ENCODE results near the gene BBOF1.
A peak's percentile ranks its signal among the peaks of the same experiment; 100 is the strongest.

Gene BBOF1

GRCh38 chr14:74035556-74035955 is 16.4 kb downstream of the BBOF1 start:
- DNase-seq, result no peak

- peak; percentile 39 for DNase-seq
Measured at GRCh38 chr14:74038020-74038859, 19.1 kb downstream of the BBOF1 start.

- no peak for DNase-seq
Measured at GRCh38 chr14:74042296-74042695, 23.1 kb downstream of the BBOF1 start.

DNA sequence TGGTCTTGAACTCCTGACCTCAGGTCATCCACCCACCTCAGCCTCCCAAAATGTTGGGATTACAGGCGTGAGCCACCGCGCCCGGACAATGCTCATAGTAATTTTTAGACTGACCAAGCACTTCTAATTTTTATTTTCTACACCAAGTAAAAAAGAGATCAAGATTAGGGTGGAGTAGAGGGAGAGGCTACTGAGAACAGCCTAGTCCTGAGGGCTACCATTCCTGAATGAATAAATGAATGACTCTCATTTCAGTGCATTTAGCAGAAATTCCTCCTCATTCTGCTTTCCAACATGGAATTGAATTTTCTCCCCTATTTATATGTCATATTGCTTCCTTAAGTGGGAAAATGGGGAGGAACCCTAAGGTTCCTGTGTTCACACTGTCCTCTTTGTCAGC is 26.4 kb downstream of the BBOF1 start:
- DNase-seq, result no peak

DNA sequence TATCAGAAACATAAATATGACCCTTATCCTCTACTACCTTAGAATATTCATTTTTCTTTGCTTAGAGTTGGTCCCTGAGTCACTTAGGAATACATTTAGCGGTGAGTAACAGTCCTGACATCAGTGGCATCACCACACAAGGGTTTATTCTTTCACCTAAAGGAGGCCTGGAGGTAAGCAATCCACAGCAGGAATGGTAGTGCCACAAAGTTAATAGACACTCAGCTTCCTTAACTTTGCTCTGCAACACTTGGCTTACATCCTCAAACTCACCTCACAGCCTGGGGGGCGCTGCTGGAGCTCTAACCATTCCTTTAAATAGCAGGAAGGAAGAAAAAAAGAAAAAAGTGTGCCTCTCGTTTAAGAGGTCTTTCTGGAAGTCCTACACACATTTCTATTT is 29.1 kb downstream of the BBOF1 start:
- DNase-seq, result no peak

DNA sequence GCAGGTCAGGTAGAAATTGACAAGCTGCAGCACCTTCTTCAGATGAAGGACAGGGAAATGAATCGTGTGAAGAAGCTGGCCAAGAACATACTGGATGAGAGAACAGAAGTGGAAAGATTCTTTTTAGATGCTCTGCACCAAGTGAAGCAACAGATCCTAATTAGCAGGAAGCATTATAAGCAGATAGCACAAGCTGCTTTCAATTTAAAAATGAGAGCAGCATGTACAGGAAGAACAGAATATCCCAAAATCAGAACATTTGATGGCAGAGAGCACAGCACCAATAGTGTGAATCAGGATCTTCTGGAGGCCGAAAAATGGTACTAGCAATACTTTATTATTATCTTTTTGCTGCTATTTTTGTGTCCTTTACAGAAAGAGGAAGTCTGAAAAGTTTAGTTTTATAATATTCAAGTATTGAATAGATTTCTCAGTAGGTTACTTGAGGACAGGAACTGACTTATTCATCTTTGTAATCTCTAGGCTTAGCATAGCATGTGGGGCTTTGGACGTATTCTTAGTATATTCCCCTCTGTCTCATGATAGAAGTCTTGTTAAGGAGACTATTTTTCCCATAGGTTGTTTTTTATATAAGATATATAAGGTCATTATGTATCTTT is 30.8 kb downstream of the BBOF1 start:
- DNase-seq, result no peak

- DNase-seq, result no peak
Measured at GRCh38 chr14:74062809-74063150, 43.6 kb downstream of the BBOF1 start.

GRCh38 chr14:74064426-74064825 is 45.3 kb downstream of the BBOF1 start:
- no peak for DNase-seq

- DNase-seq, result no peak
Measured at GRCh38 chr14:74064883-74065282, 45.7 kb downstream of the BBOF1 start.

- DNase-seq, result no peak
Measured at GRCh38 chr14:74065746-74066575, 46.8 kb downstream of the BBOF1 start.

DNA sequence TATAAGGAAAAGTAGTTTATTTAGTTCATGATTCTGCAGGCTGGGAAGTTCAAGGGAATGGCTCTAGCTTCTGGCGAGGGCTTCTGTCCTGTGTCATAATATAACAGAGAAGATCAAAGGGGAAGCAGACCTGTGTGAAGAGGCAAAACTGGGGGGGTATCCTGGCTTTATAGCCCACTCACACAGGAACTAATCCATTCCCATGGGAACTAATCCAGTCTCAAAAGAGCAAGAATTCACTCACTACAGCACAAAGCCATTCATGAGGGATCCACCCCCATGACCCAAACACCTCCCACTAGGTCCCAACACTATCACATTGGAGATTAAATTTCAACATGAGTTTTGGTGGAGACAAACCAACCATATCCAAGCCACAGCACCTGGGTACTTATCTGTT is 58.3 kb downstream of the BBOF1 start:
- DNase-seq, result no peak

DNA sequence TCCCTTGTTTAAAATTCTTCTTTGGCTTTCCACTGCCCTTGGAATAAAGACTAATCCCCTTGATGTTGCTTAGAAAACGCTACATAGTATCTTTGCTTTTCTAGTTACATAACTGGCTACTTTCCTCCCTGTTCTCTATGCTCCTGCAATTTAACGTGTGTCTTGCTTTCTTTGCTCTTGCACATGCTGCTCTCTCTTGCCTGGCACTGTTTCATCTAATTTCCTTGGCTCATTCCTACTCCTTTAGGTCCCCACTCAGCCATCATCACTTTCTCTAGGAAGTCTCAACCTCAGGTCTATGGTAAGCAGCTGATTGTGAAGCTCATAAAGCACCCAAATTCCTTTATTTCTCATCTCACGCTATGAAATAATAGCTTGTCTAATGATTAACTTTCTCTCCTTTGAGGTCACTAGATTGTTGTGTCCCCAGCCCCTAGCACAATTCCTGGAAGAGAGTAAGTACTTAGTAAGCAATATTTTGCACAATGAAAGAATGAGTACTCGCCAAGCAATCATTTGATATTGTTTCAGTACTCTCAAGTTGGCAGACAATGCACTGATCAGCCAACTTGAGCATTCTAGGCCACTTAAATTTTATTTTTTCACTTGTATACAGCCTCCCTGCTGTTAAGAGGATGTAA is 61.8 kb downstream of the BBOF1 start:
- no peak for DNase-seq

- DNase-seq, result no peak
Measured at GRCh38 chr14:74081491-74081890, 62.3 kb downstream of the BBOF1 start.

- DNase-seq, result no peak
Measured at GRCh38 chr14:74083161-74083560, 64.0 kb downstream of the BBOF1 start.

GRCh38 chr14:74083784-74084276 is 64.7 kb downstream of the BBOF1 start:
- no peak for DNase-seq

DNA sequence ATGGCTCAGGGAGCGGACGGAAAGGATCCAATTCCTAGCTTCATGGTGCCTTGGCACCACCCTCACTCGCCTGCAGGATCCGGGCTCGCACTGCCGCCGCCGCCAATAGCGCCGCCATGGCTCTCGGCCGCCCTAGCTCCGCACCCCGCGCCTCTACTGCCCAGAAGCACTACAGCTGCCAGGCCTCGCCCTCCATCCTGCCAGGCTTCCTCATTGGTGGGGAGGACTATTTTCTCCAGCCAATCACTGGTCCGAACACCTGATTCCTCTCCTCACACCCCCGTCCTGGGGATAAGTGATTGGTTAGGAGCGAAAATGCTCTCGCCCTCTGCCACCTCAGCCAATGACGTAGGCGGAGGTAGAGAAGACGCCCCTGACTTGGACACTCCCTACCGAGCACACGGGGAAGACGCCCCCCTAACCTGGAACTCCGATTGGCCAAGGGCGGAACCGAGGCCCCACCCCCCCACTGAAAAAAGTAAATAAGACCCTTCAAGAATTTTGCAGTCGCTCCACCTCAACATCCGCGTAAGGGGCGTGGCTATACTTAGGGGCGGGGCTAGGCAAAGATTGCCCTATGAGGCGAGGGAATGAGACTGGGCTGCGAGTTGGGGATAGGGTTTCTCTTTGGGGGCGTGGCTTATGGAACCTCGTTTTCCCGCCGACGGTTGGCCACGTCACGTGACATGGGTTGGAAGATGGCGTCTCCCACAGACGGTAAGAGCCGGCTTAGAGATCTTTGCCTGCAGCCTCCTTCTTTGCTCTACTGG is 65.3 kb downstream of the BBOF1 start, which contains the start of the genes ALDH6A1 and LIN52:
Gene ALDH6A1 (minus strand): TSS at position 177 of the 770 bp plus-strand sequence. CDS start 59 bp downstream, at position 118.
Gene LIN52 (plus strand): TSS at position 680 of the 770 bp plus-strand sequence. CDS start 19 bp downstream, at position 699.
- DNase-seq, result peak; percentile 100

GRCh38 chr14:74085047-74085637 is 66.0 kb downstream of the BBOF1 start:
- DNase-seq, result no peak

DNA sequence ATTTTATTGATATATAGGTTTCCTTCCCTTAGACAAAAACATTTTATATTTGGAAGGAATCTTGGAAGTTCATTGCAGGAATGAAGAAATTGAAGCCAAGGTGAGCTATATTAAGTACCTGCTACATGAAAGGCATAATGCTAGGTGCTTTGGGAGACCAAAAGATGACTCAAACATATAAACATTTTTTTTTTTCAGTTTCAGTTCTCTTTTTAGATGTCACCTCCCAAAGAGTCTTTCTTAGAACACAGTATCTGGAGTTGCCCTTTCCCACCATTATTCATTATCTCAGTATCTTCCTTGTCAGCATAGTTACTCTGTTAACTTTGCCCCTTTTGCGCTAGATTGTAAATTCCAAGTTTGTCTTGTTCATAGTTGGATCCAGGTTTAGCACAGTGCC is 66.7 kb downstream of the BBOF1 start:
- DNase-seq, result no peak

DNA sequence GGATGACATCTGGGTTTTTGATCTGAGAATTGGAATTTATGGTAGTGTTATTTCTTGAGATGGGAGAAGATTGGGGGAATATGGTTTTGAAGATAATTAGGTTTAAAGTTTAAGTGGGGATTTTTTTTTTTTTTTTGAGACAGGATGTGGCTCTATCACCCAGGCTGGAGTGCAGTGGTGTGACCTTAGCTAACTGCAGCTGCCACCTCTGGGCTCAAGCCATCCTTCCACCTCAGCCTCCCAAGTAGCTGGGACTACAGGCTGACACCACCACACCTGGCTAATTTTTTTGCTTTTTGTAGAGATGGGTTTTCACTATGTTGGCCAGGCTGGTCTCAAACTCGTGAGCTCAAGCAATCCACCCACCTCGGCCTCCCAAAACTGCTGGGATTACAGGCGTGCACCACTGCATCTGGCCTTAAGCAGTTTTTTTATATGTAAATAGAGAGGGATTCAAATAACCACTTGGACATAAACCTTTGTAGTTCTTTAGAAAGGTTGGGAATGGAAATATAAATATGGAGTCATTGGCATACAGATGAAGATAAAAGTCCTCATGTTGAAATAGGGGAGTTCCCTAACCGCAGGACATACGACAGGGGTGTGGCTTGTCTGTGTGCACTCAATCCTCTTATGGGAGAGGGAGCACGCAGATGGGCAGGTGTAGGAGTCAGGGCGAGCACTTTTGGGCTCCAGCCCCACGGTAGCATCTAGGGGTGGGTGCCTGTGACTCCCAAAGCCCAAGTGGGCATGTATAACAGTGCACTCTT is 70.3 kb downstream of the BBOF1 start:
- no peak for DNase-seq

DNA sequence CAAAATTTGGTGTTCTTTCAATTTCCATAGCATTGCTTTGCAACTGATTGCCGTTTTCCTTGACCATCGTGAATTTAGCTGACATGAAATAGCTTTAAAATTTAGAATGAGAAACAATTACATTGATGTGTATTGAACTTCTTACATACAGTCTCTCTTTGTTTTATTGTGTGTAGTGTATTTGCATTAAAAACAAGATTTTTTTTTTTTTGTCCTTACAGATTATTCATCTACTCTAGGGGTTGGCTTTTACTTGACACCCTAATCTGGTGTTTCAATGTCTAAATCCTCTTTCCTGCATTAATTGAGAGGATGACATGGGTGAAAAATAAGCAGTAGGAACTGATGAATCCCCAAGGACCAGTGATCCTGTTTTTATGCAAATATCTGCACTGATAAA is 86.2 kb downstream of the BBOF1 start:
- DNase-seq, result no peak

GRCh38 chr14:74109369-74109768 is 90.2 kb downstream of the BBOF1 start:
- no peak for DNase-seq
